ENCODE measurements around the gene TLNRD1.

GRCh38 chr15:80953953-80954778 is 46.6 kb upstream of the TLNRD1 start:
- TF ChIP-seq CTCF (IDR thresholded peaks at IDR 0.05; ENCODE audit: low read depth, low read length) (no peak), EZH2phosphoT487 (IDR thresholded peaks at IDR 0.05; ENCODE audit: low read depth) (no peak)

All from OCI-LY3 (cell line).